GM20431 (cell line): ENCODE results near the gene CECR2.

Experiments used
- in situ Hi-C: fragments of 300-500 bp; cut with MseI, MboI; formaldehyde crosslinking; loops from one replicate; pipeline ENCODE4 v1.15.0; 2020; ENCODE audit warnings: low sequenced_read_pairs; ENCODE audit not compliant: unreplicated experiment

The CECR2 gene

DNA sequence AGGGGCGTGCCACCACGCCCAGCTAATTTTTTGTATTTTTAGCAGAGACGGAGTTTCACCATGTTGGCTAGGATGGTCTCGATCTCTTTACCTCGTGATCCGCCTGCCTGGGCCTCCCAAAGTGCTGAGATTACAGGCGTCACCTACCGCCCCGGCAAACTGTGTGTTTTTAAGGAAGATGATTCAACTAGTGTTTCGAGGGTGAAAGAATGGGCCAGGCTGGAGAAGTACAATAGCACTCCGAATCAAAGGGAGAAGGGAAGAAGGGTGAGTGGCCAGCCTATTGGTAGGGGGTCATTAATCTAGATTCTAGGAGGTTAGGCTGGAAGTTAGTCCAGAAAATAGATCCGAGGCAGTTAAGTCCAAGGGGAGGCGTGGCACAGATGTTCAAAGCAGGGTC is 2.9 kb upstream of the CECR2 start:
- in situ Hi-C loops = no loop called here

DNA sequence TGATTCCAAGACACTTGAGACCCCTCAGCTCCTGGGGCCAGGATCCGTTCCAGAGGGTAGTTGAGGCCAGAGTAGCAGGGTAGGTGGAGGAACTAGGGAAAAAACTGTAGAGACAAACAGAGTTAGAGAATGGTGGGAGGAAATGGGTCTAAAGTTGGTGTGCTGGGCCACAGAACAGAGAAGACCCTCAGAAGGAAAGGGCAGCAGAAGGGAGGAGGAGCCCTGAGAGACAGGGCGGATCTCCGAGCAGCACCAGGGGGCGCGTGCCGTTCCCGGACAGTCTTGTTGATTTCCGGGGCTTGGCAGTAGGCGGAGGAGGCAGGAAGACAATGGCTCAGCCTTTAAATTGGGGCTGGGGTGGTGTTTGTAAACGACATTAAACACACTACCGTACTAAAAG is 2.4 kb upstream of the CECR2 start:
- in situ Hi-C loops = no loop called here

DNA sequence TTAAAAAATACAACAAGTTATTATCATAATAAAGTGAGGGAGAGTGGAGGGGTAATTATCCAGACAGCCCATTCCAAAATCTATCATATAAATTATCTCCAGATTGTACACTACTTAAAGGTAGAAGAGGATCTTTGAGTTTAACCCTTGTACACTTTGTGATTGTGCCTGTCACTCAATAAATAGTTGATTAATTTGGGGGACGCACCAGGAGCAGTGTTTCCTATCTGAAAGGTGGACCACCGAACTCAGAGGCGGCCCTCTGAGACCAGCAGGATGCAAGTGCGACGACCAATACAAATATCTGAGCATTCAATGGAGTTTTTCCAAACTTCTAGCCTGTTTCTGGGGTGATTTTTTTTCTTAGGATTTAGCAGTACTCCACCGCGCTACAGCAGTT is 1.1 kb upstream of the CECR2 start:
- in situ Hi-C loops = no loop called here

GRCh38 chr22:17368554-17369438 is 464 bp upstream of the CECR2 start:
- in situ Hi-C loops = no loop called here

GRCh38 chr22:17370026-17370765 is 936 bp downstream of the CECR2 start:
- in situ Hi-C loops = no loop called here

GRCh38 chr22:17370766-17371432 is 1.6 kb downstream of the CECR2 start:
- in situ Hi-C loops = no loop called here

- in situ Hi-C loops = no loop called here
Observed at GRCh38 chr22:17371448-17371847, 2.2 kb downstream of the CECR2 start.

DNA sequence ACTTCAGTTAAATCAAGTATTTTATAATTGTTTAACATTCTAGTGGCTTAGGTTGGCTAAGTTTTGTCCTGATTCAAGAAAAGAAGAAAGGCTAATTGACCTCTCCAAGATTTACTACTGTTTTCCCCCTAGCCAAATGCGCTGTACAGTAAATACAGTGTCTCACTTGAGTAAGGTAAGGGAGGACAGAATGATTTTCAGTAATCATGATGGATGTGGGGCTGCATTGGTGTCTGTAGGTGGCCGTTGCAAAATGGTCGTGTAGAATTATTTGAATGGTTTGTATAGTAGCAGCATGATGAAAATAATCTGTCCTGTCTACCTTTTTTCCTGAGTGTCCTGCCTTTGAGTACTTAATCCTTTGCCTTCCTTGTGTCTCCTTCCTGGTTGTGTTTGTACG is 4.6 kb downstream of the CECR2 start:
- in situ Hi-C loops = no loop called here

- in situ Hi-C loops = no loop called here
Observed at GRCh38 chr22:17375914-17376614, 6.8 kb downstream of the CECR2 start.

GRCh38 chr22:17376950-17377349 is 7.7 kb downstream of the CECR2 start:
- in situ Hi-C loops = no loop called here

- in situ Hi-C loops = no loop called here
Observed at GRCh38 chr22:17379944-17380343, 10.7 kb downstream of the CECR2 start.

DNA sequence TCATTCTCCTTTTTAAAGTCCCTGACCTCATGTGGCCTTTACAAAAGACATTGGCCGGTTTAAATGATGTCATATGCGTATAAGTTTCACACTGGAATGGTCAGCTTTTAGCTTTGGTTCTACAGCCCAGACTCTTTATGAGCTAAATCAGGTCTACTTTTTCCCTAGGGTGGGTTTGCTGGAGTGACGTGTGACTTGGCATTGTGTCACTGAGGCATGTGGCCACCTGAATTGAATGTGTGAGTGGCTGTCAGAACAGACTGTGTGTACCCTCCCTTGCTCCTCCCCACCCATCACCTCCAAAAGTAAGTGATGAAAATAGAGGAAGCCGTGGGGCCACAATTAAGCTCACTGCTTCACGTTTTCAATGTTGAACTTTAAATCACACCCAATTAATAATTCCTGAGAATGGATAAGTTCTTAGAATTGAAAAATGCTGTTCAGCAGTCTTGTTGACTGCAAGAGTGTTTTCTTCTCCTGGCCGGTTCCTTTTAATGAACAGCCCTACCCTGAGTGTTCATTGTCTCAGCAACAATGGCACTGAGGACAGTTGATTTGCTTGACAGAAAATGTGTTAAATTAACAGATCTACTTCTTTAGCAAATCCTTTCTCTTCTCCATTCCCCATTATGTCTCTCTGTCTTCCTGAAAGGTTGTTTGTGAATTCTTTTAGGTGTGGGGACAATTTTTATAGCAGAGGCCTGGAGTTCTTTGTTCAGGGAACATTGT is 11.3 kb downstream of the CECR2 start:
- in situ Hi-C loops = no loop called here

DNA sequence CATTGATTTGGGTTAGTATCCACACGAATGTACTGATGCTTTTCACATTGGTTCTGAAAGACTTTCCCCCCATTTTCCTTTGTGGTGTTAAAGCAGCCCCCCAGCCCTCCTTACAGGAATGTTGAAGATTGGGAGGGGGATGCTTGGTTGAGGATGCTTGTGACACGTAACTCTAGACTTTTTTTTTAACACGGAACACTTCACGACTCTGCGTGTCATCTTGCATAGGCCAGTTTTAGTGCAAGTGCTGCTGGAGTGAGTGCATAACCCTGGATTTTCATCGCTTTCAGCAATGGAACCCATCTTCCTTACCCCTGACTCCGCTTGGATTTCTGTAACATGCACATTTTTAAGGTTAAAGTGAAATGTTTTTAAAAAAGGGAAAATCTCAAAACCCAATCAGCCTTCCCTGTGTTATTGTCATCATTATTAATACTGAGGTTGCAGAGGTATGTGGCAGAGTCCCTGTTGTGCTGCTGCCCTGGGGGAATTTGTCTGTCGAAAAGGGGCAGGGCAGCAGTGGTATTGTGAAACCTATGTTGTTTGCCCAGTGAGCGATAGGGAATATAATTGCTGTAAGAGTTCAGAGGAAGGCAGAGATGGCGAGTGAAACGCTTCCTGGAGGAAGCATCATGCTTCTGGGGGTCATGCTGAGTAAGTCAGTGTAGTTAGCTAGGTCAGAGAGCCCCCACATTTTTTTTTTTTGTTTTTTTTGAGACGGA is 12.1 kb downstream of the CECR2 start:
- in situ Hi-C loops = no loop called here

- in situ Hi-C loops = no loop called here
Observed at GRCh38 chr22:17384612-17385330, 15.5 kb downstream of the CECR2 start.

- in situ Hi-C loops = no loop called here
Observed at GRCh38 chr22:17387356-17387755, 18.1 kb downstream of the CECR2 start.

DNA sequence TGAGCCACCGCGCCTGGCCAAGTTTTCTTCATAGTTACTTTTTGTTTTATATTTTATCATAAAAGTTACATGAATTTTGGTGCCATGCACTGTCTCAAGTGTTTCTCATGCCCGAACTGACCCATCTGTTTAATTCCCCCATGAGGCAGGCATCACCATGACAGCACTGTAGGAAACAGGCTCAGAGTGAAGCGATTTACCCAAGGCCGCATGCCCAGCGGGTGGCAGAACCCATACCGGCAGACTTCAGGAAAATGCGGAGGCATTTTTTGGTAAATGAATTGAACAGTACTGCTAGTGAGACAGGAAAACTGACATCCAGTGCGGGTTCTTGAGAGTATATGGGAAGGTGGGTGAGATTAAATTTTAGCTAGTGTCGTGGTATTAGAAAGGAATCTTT is 19.0 kb downstream of the CECR2 start:
- in situ Hi-C loops = no loop called here

DNA sequence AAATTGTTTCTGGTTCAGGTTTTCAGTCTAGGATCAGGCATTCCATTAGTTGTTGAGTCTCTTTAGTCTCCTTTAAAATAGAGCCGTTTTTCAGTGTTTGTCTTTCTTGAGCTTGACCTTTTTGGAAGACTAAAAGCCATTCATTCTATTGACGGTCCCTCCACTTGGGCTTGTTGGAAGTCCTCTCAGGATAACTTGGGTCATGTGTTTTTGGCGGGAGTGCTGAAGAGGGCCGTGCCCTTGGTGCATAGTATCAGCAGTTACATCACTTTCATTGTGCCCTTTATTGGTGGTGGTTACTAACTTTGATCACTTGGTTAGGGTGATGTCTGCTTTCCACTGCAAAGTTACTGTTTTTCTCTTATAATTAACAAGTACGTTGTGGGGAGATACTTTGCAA is 20.8 kb downstream of the CECR2 start:
- in situ Hi-C loops = no loop called here

- in situ Hi-C loops = no loop called here
Observed at GRCh38 chr22:17396516-17396915, 27.3 kb downstream of the CECR2 start.
